ENCODE data around the gene MRPL57. TPM values are rescaled to one million over a fixed set of nuclear protein-coding genes. Genes with fewer than 3 reads are reported as not detected.

MRPL57 gene
- total RNA-seq, 2 donors from 2014 or later: 22.2 to 22.9 TPM

DNA sequence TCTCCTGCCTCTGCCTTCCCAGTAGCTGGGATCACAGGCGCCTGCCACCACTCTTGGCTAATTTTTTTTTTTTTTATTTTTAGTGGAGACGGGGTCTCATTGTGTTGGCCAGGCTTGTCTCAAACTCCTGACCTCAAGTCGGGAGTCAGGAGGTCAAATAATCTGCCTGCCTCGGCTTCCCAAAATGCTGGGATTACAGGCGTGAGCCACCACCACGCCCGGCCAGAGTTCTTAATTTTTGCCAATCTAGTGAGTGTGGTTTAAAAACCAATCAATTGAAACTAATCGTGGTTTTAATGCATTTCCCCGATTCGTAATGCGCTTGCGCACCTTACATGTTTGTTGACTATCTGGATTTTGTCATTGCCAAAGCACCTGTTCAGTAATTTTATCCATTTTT is 37.1 kb upstream of the MRPL57 start:
- Histone ChIP-seq H3K9ac (ENCODE audit: extremely low read depth, low read length, poor library complexity, severe bottlenecking) (no peak overlapping the region), H3K4me3 (ENCODE audit: low read length) (peak overlapping the region; percentile 98), H3K36me3 (ENCODE audit: control insufficient read depth, insufficient read depth, low read length) (peaks cover 18% of the 10 kb centered on the region), H3K4me1 (ENCODE audit: control insufficient read depth, insufficient read depth, low read length) (no peaks in the 10 kb centered on the region), H3K9me3 (ENCODE audit: control insufficient read depth, low read length) (no peaks in the 10 kb centered on the region), H3K27ac (ENCODE audit: low read depth, low read length) (no peak overlapping the region), H3K27me3 (ENCODE audit: control insufficient read depth, insufficient read depth, low read length, poor library complexity, severe bottlenecking) (no peaks in the 10 kb centered on the region)
- Mint-ChIP-seq H3K27me3 (ENCODE audit: insufficient read depth) (no peaks in the 10 kb centered on the region), H3K36me3 (ENCODE audit: low read depth) (peaks cover 27% of the 10 kb centered on the region), H3K9me3 (peaks cover 14% of the 10 kb centered on the region), H3K27ac (peak overlapping the region; percentile 98), H3K4me1 (peaks cover 12% of the 10 kb centered on the region), H3K4me3 (peak overlapping the region; percentile 97)
- DNase-seq: no peak
- TF ChIP-seq, protein P1, sequence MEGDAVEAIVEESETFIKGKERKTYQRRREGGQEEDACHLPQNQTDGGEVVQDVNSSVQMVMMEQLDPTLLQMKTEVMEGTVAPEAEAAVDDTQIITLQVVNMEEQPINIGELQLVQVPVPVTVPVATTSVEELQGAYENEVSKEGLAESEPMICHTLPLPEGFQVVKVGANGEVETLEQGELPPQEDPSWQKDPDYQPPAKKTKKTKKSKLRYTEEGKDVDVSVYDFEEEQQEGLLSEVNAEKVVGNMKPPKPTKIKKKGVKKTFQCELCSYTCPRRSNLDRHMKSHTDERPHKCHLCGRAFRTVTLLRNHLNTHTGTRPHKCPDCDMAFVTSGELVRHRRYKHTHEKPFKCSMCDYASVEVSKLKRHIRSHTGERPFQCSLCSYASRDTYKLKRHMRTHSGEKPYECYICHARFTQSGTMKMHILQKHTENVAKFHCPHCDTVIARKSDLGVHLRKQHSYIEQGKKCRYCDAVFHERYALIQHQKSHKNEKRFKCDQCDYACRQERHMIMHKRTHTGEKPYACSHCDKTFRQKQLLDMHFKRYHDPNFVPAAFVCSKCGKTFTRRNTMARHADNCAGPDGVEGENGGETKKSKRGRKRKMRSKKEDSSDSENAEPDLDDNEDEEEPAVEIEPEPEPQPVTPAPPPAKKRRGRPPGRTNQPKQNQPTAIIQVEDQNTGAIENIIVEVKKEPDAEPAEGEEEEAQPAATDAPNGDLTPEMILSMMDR (conservative IDR thresholded peaks at IDR 0.05): no peak
- WGBS, 2 experiments (ENCODE audit: insufficient coverage in 1 of 2, insufficient read length in 1 of 2): 93 to 98% methylated on average over 10 to 12 of the region's 12 CpGs

DNA sequence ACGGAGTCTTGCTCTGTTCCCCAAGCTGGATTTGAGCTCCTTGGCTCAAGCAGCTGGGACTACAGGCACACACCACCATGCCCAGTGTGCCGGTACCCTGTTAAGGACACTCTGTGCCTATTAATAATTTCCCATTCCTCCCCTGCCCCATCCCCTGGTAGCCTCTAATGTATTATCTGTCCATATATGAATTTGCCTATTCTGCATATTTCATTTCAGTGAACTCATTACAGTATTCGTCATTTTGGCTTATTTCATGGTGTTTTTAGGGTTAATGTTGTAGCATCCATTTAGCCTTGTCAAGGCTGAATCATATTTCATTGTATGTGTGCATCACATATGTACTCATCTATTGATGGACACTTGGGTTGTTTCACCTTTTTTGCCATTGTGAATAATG is 33.7 kb upstream of the MRPL57 start:
- Mint-ChIP-seq H3K27ac (peak overlapping the region; percentile 53), H3K27me3 (ENCODE audit: insufficient read depth) (no peaks in the 10 kb centered on the region), H3K36me3 (ENCODE audit: low read depth) (peaks cover 51% of the 10 kb centered on the region), H3K4me3 (peak overlapping the region; percentile 97), H3K9me3 (no peaks in the 10 kb centered on the region), H3K4me1 (peaks cover 22% of the 10 kb centered on the region)
- peaks cover 50% of the 10 kb centered on the region for H3K36me3 ChIP-seq (ENCODE audit: control insufficient read depth, insufficient read depth, low read length)
- H3K4me1 ChIP-seq (ENCODE audit: control insufficient read depth, insufficient read depth, low read length): peaks cover 1% of the 10 kb centered on the region
- no peak for DNase-seq
- H3K9ac ChIP-seq (ENCODE audit: extremely low read depth, low read length, poor library complexity, severe bottlenecking): no peak overlapping the region
- no peak overlapping the region for H3K27ac ChIP-seq (ENCODE audit: low read depth, low read length)
- H3K4me3 ChIP-seq (ENCODE audit: low read length): peak overlapping the region; percentile 69
- H3K9me3 ChIP-seq (ENCODE audit: control insufficient read depth, low read length): no peaks in the 10 kb centered on the region
- 86 to 91% methylated on average over 1 to 3 of the region's 3 CpGs for WGBS, 2 experiments (ENCODE audit: insufficient coverage in 1 of 2, insufficient read length in 1 of 2)
- no peaks in the 10 kb centered on the region for H3K27me3 ChIP-seq (ENCODE audit: control insufficient read depth, insufficient read depth, low read length, poor library complexity, severe bottlenecking)
- TF ChIP-seq, protein P1 (conservative IDR thresholded peaks at IDR 0.05): no peak

DNA sequence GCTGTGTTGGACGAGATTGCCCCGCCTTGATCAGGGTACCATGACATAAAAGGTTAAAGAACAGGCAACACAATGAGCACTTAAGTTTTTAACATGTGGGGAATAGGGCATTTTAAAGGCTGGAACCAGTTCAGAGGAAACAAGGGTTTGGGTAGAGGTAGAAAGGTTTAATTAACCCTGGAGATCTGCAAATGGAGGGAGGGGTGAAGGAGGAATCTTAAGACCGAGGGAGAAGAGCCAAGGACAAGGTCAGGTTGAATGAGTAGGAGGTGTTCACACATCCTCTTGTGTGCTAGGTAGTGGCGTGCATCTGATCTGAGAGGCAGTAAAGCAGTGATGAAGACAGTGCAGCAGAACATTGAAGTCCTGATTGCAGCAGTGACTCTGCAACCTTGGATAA is 28.6 kb upstream of the MRPL57 start:
- Histone ChIP-seq H3K4me1 (ENCODE audit: control insufficient read depth, insufficient read depth, low read length) (peaks cover 13% of the 10 kb centered on the region), H3K27me3 (ENCODE audit: control insufficient read depth, insufficient read depth, low read length, poor library complexity, severe bottlenecking) (no peaks in the 10 kb centered on the region), H3K4me3 (ENCODE audit: low read length) (no peak overlapping the region), H3K27ac (ENCODE audit: low read depth, low read length) (no peak overlapping the region), H3K36me3 (ENCODE audit: control insufficient read depth, insufficient read depth, low read length) (peaks cover 51% of the 10 kb centered on the region), H3K9me3 (ENCODE audit: control insufficient read depth, low read length) (no peaks in the 10 kb centered on the region), H3K9ac (ENCODE audit: extremely low read depth, low read length, poor library complexity, severe bottlenecking) (no peak overlapping the region)
- H3K36me3 Mint-ChIP-seq (ENCODE audit: low read depth): peaks cover 41% of the 10 kb centered on the region
- no peak for DNase-seq
- 88 to 93% methylated on average over 4 of the region's 4 CpGs for WGBS, 2 experiments (ENCODE audit: insufficient coverage in 1 of 2, insufficient read length in 1 of 2)
- H3K9me3 Mint-ChIP-seq: no peaks in the 10 kb centered on the region
- H3K27ac Mint-ChIP-seq: peak overlapping the region; percentile 59
- H3K4me3 Mint-ChIP-seq: peak overlapping the region; percentile 4
- H3K4me1 Mint-ChIP-seq: peaks cover 33% of the 10 kb centered on the region
- no peaks in the 10 kb centered on the region for H3K27me3 Mint-ChIP-seq (ENCODE audit: insufficient read depth)
- TF ChIP-seq, protein P1 (conservative IDR thresholded peaks at IDR 0.05): no peak

Data from endodermal cell (in vitro differentiated cells).